Esophagus muscularis mucosa (tissue), 4 donors: ENCODE measurements around the gene SNX27. TPM values are rescaled to one million over a fixed set of nuclear protein-coding genes. Genes with fewer than 3 reads are reported as not detected.

Source experiments
- DNase-seq: peaks from one replicate; pipeline ENCODE4 v3.0.0-alpha.2; 2017; ENCODE audit errors: extremely low spot score
- H3K27ac ChIP-seq, 4 donors: fragments of 200-600 bp; sonication (generic); replicated peaks in 1 of 4; 1 replicate in 3 of 4; 2 replicates in 1 of 4; pipeline ENCODE4 v1.5.1; 2016 to 2019; ENCODE audit warnings: mild to moderate bottlenecking in 1 of 4
- H3K27me3 ChIP-seq, 4 donors: fragments of 200-600 bp; sonication (generic); one replicate each; pipeline versions ENCODE4 v1.5.1 to v1.6.0; 2016 to 2019
- H3K36me3 ChIP-seq, 4 donors: fragments of 200-600 bp; sonication (generic); one replicate each; pipeline ENCODE4 v1.5.1; 2016 to 2019
- H3K4me1 ChIP-seq, 4 donors: fragments of 200-600 bp; sonication (generic); one replicate each; pipeline ENCODE4 v1.5.1; 2016 to 2019
- H3K4me3 ChIP-seq, 4 donors: fragments of 200-600 bp; sonication (generic); 1 replicate in 2 of 4; 2 replicates in 2 of 4; pipeline ENCODE4 v1.5.1; 2016 to 2019; ENCODE audit warnings: mild to moderate bottlenecking in 4 of 4, moderate library complexity in 1 of 4
- H3K9me3 ChIP-seq, 4 donors: fragments of 200-600 bp; sonication (generic); 1 replicate in 3 of 4; 2 replicates in 1 of 4; pipeline ENCODE4 v1.5.1; 2016 to 2019
- EP300 ChIP-seq: sonication (generic); formaldehyde crosslinking; IDR thresholded peaks from one replicate; pipeline ENCODE4 v1.6.1; 2017; ENCODE audit warnings: antibody characterized with exemption
- POLR2A ChIP-seq: fragments of 450-650 bp; IDR thresholded peaks from one replicate; pipeline ENCODE4 v1.6.1; 2017; ENCODE audit warnings: antibody characterized with exemption, moderate library complexity, mild to moderate bottlenecking, low read depth
- POLR2AphosphoS5 ChIP-seq, 2 donors: sonication (generic); formaldehyde crosslinking; IDR thresholded peaks; one replicate each; pipeline ENCODE4 v1.6.1; 2017; ENCODE audit warnings: antibody characterized with exemption in 2 of 2
- WGBS: methylation state at CpG from one replicate; pipeline ENCODE4 v1.1.5; 2018; 5-methylcytosine and 5-hydroxymethylcytosine counted together
- intact Hi-C: fragments of 100-400 bp; cut with DNase I; formaldehyde crosslinking; loops from one replicate; pipeline ENCODE4 v1.15.1; 2023
- total RNA-seq, 4 donors: library from RNA; depleted of rRNA; stranded (reverse); fragments of >200 nt; gene quantifications; one replicate each; pipeline versions ENCODE4 v1.1.0 to v1.2.1, GENCODE V29; 2016
- TF ChIP-seq, protein P1 (sequence below), 3 experiments: fragments of 200-600 bp in 2 of 3; fragments of 450-650 bp in 1 of 3; sonication (generic) in 2 of 3; IDR thresholded peaks; one replicate each; pipeline ENCODE4 v1.5.1; 2017 to 2019; ENCODE audit warnings: antibody characterized with exemption in 3 of 3, mild to moderate bottlenecking in 2 of 3, moderate library complexity in 1 of 3

The SNX27 gene
- total RNA-seq, 4 donors from 2014 or later: 39.4 to 55.4 (median 49.6) TPM

DNA sequence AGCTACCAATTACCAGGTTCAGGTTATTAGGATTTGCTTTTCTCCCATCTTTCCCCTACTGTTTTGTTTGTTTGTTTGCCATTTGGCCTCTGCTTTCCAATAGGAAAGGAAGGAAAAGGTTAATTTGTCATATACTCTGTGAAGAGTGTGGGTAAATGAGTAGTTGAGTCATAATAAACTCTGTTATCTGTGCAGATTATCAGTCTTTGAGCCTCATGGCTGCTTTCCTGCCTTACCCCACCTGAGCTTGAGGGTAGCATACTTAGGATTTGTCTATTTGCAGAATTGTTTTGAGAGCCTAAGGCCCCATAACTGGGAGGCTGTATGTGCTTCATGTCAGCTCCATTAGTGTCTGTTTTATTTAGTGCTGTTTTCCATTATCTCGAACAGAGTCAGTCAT lies 32.9 kb upstream of the SNX27 start:
- H3K9me3 ChIP-seq: no peaks in the 10 kb centered on the region
- WGBS: 95% methylated on average over 1 of the region's 1 CpG

DNA sequence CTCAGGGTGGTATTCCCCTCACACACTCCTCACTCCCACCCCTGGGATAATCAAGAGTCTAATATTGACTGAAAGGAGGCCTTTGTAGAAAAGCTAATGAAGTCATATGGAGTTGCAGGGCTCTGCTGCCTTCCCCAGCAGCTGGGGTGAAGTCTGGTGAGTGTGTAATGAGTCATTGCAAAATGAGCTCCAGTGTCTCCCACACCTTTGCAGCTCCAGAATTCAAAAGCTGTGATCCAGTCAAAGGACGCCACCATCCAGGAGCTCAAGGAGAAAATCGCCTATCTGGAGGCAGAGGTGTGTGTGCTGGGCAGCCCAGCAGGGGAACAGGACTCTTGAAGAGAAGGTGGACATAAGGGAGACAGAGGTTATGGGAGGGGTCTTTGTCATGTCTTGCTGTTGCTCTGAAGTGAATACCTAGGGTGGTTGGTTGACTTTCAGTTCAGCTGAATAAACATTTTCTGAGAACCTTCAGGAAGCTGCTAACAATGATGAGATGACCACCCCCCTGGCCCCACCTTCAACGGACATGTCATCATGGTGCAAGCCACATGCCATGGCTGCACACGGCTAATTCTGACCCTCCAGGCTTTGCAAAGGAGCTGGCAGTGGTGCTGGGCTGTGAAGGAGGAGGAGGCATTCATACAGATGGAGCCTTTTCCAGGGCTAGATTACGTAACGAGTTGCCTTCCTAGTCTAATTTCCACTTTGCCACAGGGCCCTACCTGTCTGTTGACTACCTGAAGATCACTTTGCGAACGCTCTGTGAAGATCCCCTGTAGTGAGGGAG lies 32.2 kb upstream of the SNX27 start:
- WGBS: 87% methylated on average over 8 of the region's 8 CpGs
- intact Hi-C loops: no loop called here
- H3K27me3 ChIP-seq: no peaks in the 10 kb centered on the region
- H3K27ac ChIP-seq: no peak overlapping the region
- H3K4me3 ChIP-seq: no peak overlapping the region
- TF ChIP-seq POLR2A (no peak), EP300 (no peak), POLR2AphosphoS5 (IDR thresholded peaks at IDR 0.05) (no peak)
- TF ChIP-seq, protein P1, sequence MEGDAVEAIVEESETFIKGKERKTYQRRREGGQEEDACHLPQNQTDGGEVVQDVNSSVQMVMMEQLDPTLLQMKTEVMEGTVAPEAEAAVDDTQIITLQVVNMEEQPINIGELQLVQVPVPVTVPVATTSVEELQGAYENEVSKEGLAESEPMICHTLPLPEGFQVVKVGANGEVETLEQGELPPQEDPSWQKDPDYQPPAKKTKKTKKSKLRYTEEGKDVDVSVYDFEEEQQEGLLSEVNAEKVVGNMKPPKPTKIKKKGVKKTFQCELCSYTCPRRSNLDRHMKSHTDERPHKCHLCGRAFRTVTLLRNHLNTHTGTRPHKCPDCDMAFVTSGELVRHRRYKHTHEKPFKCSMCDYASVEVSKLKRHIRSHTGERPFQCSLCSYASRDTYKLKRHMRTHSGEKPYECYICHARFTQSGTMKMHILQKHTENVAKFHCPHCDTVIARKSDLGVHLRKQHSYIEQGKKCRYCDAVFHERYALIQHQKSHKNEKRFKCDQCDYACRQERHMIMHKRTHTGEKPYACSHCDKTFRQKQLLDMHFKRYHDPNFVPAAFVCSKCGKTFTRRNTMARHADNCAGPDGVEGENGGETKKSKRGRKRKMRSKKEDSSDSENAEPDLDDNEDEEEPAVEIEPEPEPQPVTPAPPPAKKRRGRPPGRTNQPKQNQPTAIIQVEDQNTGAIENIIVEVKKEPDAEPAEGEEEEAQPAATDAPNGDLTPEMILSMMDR (IDR thresholded peaks at IDR 0.05): no peak
- H3K36me3 ChIP-seq: peaks cover 29 to 81% (median 52%) of the 10 kb centered on the region in 4 donors
- peaks cover 0 to 8% (median 6%) of the 10 kb centered on the region in 4 donors for H3K4me1 ChIP-seq
- no peak for DNase-seq
- no peaks in the 10 kb centered on the region for H3K9me3 ChIP-seq

More for the DNA sequence above, 32.9 kb upstream of the SNX27 start:
- Histone ChIP-seq H3K36me3 (peaks cover 35 to 88% (median 59%) of the 10 kb centered on the region in 4 donors), H3K27ac (no peak overlapping the region), H3K4me1 (peaks cover 0 to 1% (median under 1%) of the 10 kb centered on the region in 4 donors), H3K27me3 (no peaks in the 10 kb centered on the region), H3K4me3 (no peak overlapping the region)
- no peak for TF ChIP-seq POLR2A
- no peak for DNase-seq
- intact Hi-C loops: no loop called here

DNA sequence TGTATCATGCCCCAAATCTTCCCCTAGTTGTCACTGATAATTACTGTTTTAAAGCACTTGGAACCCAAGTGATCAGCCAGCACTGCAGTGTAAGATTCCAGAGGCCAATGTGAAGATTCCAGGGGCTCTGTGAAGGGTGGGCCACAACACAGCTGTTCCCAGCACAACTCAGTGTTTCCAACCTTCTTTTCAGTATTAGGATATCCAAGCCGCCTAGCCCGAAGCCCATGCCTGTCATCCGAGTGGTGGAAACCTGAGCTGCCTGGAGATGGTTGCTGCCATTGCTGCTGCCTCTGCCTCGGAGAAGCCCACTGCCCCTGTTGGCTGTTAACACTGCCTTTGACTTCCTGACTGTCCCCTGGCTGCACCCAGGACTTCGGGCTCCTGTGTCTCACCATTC lies 30.4 kb upstream of the SNX27 start:
- Histone ChIP-seq H3K27me3 (no peaks in the 10 kb centered on the region), H3K36me3 (peaks cover 21 to 63% (median 38%) of the 10 kb centered on the region in 4 donors), H3K27ac (no peak overlapping the region), H3K9me3 (no peaks in the 10 kb centered on the region), H3K4me3 (no peak overlapping the region), H3K4me1 (peaks cover 0 to 19% (median 13%) of the 10 kb centered on the region in 4 donors)
- WGBS: 78% methylated on average over 4 of the region's 5 CpGs
- no peak for TF ChIP-seq POLR2AphosphoS5 (IDR thresholded peaks at IDR 0.05)
- no peak for TF ChIP-seq EP300
- TF ChIP-seq, protein P1 (IDR thresholded peaks at IDR 0.05): no peak
- no peak for TF ChIP-seq POLR2A
- no peak for DNase-seq
- intact Hi-C loops: no loop called here

DNA sequence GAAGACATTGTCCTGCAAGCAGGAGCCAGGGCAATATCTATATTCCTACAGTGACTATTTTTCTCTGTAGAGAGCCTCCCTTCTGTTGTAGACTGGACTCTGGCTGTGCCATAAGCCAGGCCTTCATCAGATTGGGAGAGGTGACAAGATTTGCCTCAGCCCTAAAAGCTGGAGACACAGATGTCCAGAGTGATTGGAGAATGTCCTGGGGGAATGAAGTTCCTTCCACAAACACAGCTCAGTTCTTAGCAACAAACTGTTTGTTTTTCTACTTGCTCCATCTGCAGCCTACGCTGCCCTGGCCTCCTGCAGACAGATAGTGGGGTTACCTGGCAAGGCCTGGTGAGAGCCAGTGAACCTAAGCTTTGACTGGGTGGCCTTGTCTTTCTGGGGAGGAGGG lies 29.9 kb upstream of the SNX27 start:
- intact Hi-C loops: no loop called here
- H3K27ac ChIP-seq: no peak overlapping the region
- no peak for TF ChIP-seq EP300
- no peak for TF ChIP-seq POLR2A
- TF ChIP-seq, protein P1 (IDR thresholded peaks at IDR 0.05): no peak
- TF ChIP-seq POLR2AphosphoS5 (IDR thresholded peaks at IDR 0.05): no peak
- WGBS: 100% methylated on average over 1 of the region's 1 CpG
- peaks cover 0 to 19% (median 13%) of the 10 kb centered on the region in 4 donors for H3K4me1 ChIP-seq
- DNase-seq: no peak
- no peaks in the 10 kb centered on the region for H3K9me3 ChIP-seq
- H3K36me3 ChIP-seq: peaks cover 21 to 58% (median 36%) of the 10 kb centered on the region in 4 donors
- no peaks in the 10 kb centered on the region for H3K27me3 ChIP-seq
- H3K4me3 ChIP-seq: no peak overlapping the region

DNA sequence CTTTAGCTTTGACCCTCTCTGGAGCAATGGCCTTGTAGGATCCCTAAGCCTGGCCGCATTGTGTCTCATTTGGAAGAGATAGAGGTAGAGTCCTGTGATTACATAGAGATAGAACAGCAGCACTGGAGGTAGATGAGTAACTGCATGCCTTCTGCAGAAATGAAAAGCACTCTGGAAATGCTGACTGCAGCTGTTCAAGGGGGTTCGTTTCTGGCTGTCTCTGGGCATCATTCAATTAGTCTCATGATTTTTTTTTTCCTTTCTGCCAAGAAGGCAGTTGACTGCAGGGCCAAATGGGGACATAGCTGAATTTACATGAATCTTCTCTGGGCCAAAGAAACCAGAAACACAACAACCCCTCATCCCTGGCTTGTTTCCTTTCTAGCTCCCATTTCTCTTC lies 28.1 kb upstream of the SNX27 start:
- H3K36me3 ChIP-seq: peaks cover 17 to 44% (median 28%) of the 10 kb centered on the region in 4 donors
- H3K27me3 ChIP-seq: no peaks in the 10 kb centered on the region
- peaks cover 0 to 19% (median 13%) of the 10 kb centered on the region in 4 donors for H3K4me1 ChIP-seq
- TF ChIP-seq, protein P1 (IDR thresholded peaks at IDR 0.05): no peak
- TF ChIP-seq EP300 (no peak), POLR2A (no peak), POLR2AphosphoS5 (IDR thresholded peaks at IDR 0.05) (no peak)
- 69% methylated on average over 2 of the region's 2 CpGs for WGBS
- H3K9me3 ChIP-seq: no peaks in the 10 kb centered on the region
- no peak overlapping the region for H3K4me3 ChIP-seq
- DNase-seq: no peak
- intact Hi-C loops: no loop called here
- peak overlapping the region in 1 of 4 donors; percentile 23 for H3K27ac ChIP-seq
